HG02610 (cell line): ENCODE results near the gene FAM83C.
A peak's percentile ranks its signal among the peaks of the same experiment; 100 is the strongest.
"Not testable (repeated sequence)": the region's sequence is repeated elsewhere in the genome, so short reads cannot be mapped to it uniquely, and the experiment has no call there.

Experiments
- ATAC-seq: cut with Tn5 transposase; IDR thresholded peaks from one replicate; pipeline ENCODE4 v1.9.1; 2021; ENCODE audit warnings: mild to moderate bottlenecking, moderate library complexity; ENCODE audit not compliant: unreplicated experiment

FAM83C gene

DNA sequence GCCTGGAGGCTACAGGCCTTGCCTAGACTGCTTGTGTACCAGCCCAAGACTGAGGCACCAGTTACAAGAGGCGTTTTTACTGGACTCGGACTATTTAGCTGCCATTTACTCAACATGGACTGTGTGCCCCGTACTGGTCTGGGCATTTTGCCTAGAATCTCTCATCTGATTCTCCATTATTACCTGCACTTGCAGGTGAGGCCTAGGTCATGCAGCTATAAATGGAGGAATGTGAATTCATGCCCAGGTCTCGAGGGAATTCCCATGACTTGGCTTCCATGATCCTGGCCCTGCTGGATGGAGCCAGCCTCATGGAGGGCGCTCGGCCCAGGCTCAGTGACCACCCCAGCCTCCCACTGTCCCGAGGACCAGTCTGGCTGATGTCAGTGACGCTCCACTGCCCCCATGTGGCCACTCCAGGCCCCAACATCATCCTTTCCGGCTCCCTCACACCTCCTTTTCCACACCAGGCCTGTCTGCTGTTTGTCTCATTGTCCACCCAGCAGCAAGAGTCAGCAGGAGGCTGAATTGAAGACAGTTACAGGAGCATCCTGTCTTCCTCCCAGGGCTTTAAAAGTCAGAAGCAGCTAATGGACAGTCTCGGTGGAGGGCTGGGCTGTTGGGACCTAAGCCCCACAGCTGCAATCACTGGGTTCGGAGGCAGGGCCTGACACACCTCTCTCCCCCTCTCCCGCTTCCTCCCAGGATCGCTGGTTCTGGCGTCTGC is 23.0 kb downstream of the FAM83C start:
- ATAC-seq = no peak

DNA sequence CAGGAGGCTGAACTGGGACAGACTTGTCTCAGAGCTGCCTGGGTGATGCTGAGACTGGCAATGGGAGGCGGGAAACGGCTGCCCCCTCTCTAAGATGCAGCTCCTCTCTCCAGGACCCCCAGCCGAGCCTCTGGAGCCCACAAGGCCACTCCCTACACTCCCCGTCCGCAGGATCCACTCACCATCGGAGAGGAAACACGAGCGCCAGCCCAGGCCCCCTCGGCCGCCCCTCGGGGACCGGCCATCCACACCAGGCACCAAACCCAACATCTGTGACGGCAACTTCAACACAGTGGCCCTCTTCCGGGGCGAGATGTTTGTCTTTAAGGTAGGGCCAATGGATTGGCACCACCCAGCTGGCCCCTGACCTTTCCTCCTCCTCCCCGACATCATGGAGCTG is 25.1 kb downstream of the FAM83C start:
- ATAC-seq = no peak

DNA sequence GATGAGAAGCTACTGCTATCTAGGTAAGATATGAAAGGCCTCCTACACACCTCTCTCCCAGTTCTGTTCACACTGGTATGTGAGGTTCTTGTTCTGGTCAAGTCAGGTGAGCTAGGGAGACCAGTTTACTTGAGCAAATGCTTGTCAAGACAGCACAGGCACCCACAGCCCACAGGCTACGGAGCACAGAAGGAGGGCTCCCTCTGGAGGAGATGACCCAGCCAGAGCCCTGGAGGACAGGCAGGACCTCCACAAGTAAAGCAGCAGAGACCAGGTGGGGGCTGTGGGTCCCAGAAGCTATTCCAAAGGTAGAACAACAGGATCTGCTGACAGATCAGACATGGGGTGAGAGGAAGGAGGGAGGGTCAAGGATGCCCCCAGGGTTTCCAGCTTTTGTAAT is 27.5 kb downstream of the FAM83C start:
- no peak for ATAC-seq

DNA sequence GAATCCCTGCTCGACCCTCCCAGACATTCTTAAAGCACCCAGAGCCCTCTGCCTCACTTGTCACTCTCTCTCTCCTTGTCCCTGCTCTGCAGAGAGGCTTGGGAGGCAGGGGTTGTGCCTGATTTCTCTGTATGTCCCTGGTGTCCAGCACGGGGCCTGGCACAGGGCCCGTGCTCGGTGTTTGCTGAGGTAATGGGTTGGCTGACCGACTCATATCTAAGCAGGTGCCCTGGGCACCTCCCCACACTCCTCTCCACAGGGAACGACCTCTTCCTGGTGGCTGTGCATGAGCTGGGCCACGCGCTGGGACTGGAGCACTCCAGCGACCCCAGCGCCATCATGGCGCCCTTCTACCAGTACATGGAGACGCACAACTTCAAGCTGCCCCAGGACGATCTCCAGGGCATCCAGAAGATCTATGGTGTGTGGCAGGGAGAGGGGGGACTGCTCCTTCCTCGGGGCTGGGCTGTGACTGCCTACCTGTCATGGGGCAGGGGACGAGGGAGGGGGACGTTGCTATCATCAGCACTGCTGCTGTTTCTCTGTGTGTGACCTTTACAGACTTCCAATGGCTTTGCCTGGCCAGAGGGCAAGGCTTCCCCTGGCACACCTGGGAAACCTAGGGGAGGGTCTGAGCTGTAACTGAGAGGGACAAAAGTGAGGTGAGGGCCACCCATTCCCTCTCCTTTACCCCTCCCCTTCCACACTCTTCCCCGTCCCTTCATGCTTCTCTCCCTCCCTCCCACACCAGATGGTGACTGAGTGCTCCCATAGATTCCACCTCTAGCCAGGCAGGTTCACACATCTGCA is 28.5 kb downstream of the FAM83C start:
- ATAC-seq = no peak

DNA sequence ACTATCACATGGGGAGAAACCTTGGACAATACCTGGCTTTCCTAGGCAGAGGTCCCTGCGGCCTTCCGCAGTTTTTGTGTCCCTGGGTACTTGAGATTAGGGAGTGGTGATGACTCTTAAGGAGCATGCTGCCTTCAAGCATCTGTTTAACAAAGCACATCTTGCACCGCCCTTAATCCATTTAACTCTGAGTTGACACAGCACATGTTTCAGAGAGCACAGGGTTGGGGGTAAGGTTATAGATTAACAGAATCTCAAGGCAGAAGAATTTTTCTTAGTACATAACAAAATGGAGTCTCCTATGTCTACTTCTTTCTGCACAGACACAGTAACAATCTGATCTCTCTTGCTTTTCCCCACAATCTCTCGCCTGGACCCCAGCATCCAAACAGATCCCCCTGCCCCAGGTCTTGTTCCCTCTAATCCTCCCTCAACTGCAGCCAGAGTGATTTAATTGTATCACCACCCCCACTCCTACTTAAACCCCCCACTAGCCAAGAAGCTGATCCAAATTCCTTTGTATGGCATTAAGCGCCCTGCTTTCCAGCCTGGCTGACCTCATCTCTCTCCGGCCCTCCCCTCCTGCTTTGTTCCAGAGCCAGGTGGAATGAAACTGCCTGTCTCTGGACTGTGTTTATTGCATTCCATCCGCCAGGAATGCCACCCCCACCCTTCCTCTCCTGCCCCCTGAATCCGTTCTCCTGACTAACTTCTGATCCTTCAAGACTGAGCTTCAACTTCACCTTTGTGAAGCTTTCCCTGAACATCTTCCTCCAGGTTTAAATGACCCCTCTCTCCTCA is 29.3 kb downstream of the FAM83C start:
- ATAC-seq = not testable (repeated sequence)

DNA sequence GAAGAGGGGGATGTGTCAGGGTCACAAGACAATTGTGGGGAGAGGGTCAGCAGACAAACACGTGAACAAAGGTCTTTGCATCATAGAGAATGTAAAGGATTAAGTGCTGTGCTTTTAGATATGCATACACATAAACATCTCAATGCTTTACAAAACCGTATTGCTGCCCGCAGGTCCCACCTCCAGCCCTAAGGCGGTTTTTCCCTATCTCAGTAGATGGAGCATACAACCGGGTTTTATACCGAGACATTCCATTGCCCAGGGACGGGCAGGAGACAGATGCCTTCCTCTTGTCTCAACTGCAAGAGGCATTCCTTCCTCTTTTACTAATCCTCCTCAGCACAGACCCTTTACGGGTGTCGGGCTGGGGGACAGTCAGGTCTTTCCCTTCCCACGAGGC is 29.9 kb downstream of the FAM83C start:
- not testable (repeated sequence) for ATAC-seq

DNA sequence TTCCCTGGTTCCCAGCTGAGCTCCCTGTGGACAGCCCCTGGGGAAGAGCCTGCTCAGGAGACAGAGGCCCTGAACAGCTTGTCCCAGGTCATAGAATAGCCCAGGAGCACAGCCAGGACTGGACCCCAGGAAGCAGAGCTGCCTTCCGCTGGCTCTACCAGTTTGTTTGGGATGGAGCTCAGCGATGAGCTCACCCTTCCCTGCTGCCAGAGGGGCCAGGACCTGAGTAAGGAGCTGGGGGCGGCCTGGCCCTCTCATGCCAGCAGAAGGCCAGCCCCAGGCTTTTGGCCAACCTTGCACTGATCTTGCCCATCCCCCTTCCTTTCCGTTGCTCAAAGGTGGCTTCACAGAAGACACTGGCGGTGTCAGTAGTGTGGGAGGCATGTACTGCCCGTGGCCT is 31.8 kb downstream of the FAM83C start:
- ATAC-seq = no peak

DNA sequence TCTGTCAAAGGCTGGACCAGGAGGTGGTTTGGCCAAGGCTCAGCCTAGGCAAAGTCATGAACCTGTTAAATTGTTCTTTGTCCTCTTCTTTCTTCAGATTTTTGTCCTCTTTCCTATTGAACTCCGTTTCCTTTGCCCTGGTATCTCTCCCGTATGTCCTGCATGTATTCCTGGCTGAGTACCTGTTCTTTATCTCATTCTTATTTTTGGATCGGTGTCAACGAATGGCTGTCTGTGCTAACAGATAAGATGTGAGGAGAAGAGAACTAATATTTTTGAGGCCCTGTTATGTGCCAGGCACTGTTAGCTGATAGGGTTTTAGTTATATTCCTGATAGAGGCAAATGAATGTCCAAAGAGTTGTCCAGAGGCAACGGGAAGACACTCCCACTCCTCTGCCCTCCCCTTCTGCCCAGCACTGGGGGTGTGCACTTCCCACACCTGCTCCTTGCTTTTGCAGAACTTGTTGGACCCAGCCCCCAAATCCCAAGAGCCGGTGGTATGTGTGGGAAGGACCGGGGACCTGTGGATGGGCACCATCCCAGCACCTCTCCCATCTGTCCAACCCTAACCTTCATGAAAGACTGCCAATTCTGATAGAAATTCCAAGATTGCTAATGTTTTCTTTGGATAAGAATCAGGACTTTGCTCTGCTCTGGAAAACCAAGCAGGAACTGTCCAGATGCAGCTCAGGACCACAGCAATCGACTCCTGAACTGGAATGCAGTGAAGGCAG is 34.9 kb downstream of the FAM83C start:
- no peak for ATAC-seq

DNA sequence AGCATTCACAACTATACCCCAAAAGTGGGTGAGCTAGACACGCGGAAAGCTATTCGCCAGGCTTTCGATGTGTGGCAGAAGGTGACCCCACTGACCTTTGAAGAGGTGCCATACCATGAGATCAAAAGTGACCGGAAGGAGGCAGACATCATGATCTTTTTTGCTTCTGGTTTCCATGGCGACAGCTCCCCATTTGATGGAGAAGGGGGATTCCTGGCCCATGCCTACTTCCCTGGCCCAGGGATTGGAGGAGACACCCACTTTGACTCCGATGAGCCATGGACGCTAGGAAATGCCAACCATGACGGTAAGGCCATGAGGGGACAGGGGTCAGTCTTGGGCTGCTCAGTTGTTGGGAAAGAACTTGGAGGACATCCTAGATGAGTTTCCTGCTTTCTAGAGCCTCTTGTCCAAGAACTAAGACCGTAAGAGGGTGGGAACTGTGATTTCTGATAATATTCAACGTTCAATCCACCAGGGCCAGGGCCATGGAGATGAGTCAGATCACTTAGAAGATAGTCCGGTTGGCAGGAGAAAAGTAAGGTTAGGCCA is 37.7 kb downstream of the FAM83C start:
- no peak for ATAC-seq

DNA sequence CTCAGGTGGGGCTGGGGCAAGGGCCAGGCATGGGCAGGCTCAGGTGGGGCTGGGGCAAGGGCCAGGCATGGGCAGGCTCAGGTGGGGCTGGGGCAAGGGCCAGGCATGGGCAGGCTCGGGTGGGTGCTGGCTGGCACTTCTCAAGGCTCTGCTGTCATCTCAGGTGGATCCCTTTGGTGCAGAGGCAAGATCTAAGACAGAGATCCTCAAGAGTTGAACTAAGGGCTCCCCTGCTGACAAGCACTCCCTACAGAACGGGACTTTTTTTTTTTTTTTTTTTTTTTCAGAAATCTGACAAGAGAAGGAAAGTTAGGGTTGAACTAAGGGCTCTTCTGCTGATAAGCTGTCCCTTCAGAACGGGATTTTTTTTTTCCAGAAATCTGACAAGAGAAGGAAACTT is 39.2 kb downstream of the FAM83C start:
- ATAC-seq = no peak

DNA sequence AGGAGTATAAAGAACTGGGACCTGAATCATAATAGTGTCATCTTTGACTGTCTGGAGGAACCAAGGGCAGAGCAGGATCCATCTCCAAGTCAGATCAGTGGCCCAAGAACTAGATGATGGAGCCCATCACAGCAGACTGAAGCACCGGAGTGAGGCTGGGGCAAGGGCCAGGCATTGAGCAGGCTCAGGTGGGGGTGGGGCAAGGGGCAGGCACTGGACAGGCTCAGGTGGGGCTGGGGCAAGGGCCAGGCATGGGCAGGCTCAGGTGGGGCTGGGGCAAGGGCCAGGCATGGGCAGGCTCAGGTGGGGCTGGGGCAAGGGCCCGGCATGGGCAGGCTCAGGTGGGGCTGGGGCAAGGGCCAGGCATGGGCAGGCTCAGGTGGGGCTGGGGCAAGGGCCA is 39.6 kb downstream of the FAM83C start:
- ATAC-seq = not testable (repeated sequence)

DNA sequence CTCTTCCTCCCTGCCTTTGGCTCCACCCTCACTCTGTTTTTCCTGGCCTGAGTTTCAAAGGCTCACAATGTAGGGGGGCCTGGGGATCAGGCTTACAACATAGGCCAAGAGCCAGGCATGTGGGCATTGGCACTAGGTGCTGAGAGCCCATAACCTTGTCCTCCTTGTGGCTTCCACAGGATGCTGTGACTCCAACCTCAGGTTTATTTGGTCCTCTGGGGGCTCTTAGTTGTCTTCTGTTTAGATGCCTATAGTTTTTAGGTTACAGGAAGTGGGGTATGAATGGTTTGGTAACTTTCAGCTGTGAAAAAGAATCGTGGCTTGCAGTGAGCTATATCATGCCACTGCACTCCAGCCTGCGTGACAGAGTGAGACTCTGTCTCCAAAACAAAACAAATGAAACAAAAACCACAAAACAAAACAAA is 40.2 kb downstream of the FAM83C start:
- ATAC-seq = peak; percentile 77

DNA sequence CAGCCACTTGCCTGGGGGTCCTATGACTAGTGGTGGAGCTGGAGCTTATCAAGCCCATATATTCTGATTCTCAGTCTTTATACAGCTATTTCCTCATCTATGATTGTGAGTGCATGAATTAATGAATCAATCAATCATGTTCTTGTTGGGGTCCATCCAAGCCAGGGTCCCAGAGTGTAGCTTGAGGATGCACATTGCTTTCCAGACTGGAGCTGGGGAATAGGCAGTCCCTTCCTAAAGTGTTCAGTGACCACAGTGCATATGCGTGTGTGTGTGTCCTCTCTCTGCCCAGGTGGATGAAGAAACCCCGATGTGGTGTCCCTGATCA is 40.6 kb downstream of the FAM83C start:
- ATAC-seq = no peak

DNA sequence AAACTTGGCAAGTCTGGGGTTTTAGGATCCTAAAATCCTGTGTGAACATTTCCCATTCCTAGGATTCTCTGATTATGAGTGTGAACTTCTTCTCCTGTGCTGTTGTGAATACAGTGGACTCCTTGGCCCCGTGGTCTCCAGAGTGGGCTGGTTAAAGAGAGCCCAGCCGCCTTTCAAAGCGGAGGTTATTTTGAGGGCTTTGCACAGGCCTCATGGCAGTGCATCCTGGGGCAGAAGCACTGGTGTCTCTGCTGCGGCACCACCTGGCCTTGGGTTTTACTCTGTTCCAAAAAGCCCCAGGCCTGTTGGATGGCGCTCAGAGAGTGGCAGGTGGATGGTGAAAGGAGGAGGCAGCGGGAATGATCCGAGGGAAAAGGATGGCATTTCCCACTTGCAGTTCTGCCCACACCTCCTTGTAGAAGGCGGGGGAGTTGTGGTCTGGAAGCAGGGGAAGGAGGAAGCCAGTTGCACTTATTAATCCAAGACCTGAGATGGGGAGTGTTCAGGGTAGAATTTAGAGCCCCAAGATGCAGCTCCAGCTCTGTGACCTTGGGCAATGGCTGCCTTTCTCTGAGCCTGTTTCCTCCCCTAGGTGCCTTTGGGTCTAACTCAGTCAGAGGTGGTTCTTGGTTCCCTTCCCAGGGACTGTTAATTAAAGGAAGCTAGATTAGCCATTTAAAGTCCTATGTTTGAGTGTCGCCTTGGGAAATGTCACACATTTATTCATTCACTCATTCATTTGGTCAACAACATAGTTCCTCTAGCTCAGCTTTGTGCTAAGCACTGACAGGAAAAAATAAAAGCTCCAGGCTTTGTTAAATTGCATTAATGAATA is 43.4 kb downstream of the FAM83C start:
- no peak for ATAC-seq

DNA sequence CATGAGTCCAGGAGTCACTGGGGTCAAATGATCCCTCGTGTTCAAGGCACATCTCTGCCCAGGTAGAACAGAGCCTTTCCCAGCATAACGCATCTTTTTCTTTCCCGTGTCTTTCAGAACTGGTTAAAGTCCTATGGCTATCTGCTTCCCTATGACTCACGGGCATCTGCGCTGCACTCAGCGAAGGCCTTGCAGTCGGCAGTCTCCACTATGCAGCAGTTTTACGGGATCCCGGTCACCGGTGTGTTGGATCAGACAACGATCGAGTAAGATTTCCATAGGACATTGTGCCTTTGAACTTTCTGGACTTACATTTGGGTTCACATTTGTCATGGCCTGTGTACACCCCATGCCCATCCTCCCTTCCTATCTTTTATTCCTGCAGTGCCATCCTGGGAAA is 45.5 kb downstream of the FAM83C start:
- ATAC-seq = no peak

DNA sequence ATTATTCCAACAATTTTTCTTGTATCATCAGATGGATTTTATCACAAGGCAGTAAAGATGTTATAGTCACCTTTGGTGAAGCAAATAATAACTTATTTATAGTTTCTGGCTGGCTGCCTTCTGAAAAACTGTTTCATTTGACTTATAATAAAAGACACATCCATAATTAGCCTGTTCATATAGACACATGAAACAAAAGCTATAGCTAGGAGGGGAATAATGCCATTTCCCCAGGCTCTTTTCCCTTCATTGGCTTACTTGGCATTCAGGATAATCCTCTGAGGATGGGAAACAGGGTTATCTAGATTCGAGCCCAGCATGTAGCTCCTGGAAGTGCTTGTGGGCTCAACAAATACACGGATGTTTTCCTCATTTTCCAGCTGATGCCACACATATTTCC is 48.2 kb downstream of the FAM83C start:
- ATAC-seq = no peak

DNA sequence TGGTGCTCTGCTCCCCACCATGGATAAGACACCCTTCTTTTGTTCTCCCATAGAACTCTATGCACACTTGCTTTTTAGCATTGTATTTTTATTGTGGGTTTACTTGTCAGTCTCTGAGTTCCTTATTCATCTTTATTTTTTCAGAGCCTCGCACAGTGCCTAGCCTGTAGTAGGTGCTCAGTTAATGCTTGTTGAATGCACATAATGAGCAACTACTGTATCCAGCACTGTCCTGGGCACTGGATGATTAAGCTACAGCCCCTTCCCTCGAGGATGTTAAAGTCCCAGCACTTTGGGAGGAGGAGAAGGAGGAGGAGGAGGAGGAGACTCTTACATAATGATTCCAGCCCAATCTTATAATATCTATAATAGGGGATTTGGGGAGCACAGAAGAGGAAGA is 48.9 kb downstream of the FAM83C start:
- no peak for ATAC-seq

DNA sequence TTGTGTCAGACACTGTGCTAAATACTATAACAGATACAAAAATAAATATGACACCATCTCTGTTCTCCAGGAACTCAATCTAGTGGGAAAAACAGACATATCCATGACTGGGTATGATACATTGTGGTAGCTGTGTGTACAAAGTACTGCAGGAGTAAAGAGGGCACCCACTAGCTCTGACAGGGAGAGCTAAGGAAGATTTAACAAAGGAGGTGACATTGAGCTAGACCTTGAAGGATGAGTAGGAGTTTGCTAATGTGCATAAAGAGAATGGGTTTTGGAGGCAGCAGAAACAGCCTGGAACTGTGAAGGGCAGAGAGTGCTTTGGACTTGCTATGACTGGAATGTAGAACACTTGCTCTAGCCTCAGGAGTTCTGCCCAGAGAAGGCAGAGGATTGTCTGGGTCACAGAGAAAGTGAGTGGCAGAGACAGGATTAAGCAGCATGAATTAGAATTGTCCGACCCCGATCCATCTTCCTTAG is 51.4 kb downstream of the FAM83C start:
- ATAC-seq = no peak

DNA sequence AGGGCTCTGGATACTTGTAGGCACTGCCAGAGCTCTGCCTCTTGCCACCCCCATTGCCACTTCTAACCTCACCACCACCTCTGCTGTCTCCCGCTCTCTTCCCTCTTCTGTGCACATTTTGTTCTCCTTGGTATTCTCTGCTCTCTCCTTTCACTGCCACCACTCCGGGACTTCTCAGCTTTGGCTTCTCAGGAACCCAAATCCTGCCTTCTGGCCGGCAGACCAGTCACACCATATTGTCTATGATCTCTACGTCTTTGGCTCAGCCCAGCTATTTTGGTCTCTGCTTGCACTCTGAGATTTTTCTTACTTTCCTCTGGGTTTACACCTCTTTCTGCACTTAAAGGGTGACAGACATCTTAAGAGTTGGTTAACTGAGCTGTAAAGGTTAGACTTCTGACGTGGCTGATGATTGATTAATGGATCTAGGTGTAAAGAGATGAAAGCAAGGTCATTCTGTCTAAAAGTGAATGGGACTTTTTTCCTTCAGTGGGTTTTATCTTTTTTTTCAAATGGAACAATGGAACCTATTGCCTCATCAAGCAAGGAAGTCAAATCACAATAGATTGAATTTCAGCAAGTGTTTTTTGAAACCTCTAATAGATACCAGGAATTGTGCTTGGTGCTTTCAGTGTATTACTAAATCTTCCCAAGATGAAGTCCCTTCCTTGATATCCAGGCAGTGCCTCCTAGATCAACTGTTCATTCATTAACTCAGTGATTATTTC is 52.0 kb downstream of the FAM83C start:
- no peak for ATAC-seq
